Neural progenitor cell (in vitro differentiated cells): ENCODE measurements around the gene HS3ST4.

ENCODE experiments used
- EZH2 ChIP-seq: fragments of 200-600 bp; sonication (generic); IDR thresholded peaks from 2 replicates; pipeline ENCODE4 v1.6.1; 2017; ENCODE audit warnings: antibody characterized with exemption, mild to moderate bottlenecking, moderate library complexity
- EZH2phosphoT487 ChIP-seq: fragments of 200-600 bp; sonication (generic); IDR thresholded peaks from 2 replicates; pipeline ENCODE4 v1.6.1; 2017; ENCODE audit warnings: antibody characterized with exemption
- TF ChIP-seq, protein P1 (sequence below): fragments of 200-600 bp; sonication (generic); IDR thresholded peaks from 2 replicates; pipeline ENCODE4 v1.5.1; 2017; ENCODE audit warnings: antibody characterized with exemption, mild to moderate bottlenecking

DNA sequence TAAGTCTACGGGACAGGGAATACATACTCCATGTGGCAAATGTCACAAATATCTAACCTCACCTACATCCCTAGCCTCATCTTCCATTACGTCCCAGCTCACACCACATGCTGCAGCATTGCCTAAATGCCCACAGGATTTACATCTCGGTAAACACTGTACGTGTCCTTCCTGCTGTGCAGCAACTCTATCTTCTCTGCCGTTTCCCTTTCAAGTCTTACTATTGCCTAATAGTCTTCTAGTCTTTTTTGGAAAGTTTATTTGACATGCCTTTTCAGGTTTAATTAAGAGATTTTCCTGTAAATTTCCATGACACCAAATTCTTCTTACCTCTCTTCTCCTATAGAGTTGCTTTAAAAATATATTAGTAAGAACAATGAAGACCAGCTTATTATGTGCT lies 120.5 kb downstream of the HS3ST4 start:
- TF ChIP-seq, protein P1, sequence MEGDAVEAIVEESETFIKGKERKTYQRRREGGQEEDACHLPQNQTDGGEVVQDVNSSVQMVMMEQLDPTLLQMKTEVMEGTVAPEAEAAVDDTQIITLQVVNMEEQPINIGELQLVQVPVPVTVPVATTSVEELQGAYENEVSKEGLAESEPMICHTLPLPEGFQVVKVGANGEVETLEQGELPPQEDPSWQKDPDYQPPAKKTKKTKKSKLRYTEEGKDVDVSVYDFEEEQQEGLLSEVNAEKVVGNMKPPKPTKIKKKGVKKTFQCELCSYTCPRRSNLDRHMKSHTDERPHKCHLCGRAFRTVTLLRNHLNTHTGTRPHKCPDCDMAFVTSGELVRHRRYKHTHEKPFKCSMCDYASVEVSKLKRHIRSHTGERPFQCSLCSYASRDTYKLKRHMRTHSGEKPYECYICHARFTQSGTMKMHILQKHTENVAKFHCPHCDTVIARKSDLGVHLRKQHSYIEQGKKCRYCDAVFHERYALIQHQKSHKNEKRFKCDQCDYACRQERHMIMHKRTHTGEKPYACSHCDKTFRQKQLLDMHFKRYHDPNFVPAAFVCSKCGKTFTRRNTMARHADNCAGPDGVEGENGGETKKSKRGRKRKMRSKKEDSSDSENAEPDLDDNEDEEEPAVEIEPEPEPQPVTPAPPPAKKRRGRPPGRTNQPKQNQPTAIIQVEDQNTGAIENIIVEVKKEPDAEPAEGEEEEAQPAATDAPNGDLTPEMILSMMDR: no peak
- TF ChIP-seq EZH2 (no peak), EZH2phosphoT487 (no peak)
